H1 (cell line): ENCODE results near the gene WASF3.

ENCODE experiments used
- ATF3 ChIP-seq: IDR thresholded peaks from 2 replicates; pipeline ENCODE4 v1.6.1; 2011; ENCODE audit warnings: low read depth, mild to moderate bottlenecking, low read length; ENCODE audit not compliant: insufficient read depth
- BRCA1 ChIP-seq: IDR thresholded peaks from 2 replicates; pipeline ENCODE4 v1.6.1; 2012; ENCODE audit warnings: low read depth, low read length, improper control_type of control experiment
- CBX5 ChIP-seq: fragments of 300-800, 300-1000 bp; sonication (generic); IDR thresholded peaks from 2 replicates; pipeline ENCODE4 v1.7.1; 2016; ENCODE audit warnings: antibody characterized with exemption, low read length, low read depth
- CHD1 ChIP-seq: IDR thresholded peaks from 2 replicates; pipeline ENCODE4 v1.6.1; 2012; ENCODE audit warnings: low read depth, low read length, improper control_type of control experiment
- CTCF ChIP-seq, 3 experiments: IDR thresholded peaks; 1 replicate in 2 of 3; 2 replicates in 1 of 3; pipeline versions ENCODE4 v1.5.1 to v1.6.1; 2011; ENCODE audit warnings: low read length in 3 of 3, mild to moderate bottlenecking in 3 of 3, inconsistent platforms in 2 of 3, low read depth in 1 of 3, moderate library complexity in 1 of 3; ENCODE audit not compliant: insufficient read depth in 1 of 3; ENCODE audit errors: control extremely low read depth in 1 of 3
- EGR1 ChIP-seq: IDR thresholded peaks from 2 replicates; pipeline ENCODE4 v1.6.1; 2011; ENCODE audit warnings: low read depth, low read length, borderline replicate concordance
- GABPA ChIP-seq: IDR thresholded peaks from 2 replicates; pipeline ENCODE4 v1.6.1; 2011; ENCODE audit warnings: mild to moderate bottlenecking, low read length, moderate library complexity, borderline replicate concordance; ENCODE audit not compliant: insufficient read depth
- HDAC2 ChIP-seq, 2 experiments: fragments of 300-600 bp in 1 of 2; sonication (generic) in 1 of 2; IDR thresholded peaks; 2 replicates each; pipeline ENCODE4 v1.6.1; 2011 to 2012; ENCODE audit warnings: low read depth in 2 of 2, low read length in 2 of 2, mild to moderate bottlenecking in 2 of 2, moderate library complexity in 2 of 2, borderline replicate concordance in 1 of 2, inconsistent platforms in 1 of 2
- JUN ChIP-seq: IDR thresholded peaks from 2 replicates; pipeline ENCODE4 v1.6.1; 2011; ENCODE audit warnings: low read depth, mild to moderate bottlenecking, improper control_type of control experiment, low read length
- JUND ChIP-seq: IDR thresholded peaks from 2 replicates; pipeline ENCODE4 v1.6.1; 2011; ENCODE audit warnings: mild to moderate bottlenecking, improper control_type of control experiment, low read length
- KDM5A ChIP-seq: fragments of 200-600 bp; IDR thresholded peaks from 2 replicates; pipeline ENCODE4 v1.7.1; 2012; ENCODE audit warnings: mild to moderate bottlenecking, low read length, inconsistent platforms, mixed read lengths
- RAD21 ChIP-seq, 2 experiments: IDR thresholded peaks in 1 of 2; conservative IDR thresholded peaks in 1 of 2; 2 replicates each; pipeline ENCODE4 v1.6.1; 2011; ENCODE audit warnings: low read depth in 2 of 2, low read length in 2 of 2, improper control_type of control experiment in 1 of 2, inconsistent platforms in 1 of 2, mild to moderate bottlenecking in 1 of 2, moderate library complexity in 1 of 2
- SP1 ChIP-seq: IDR thresholded peaks from 2 replicates; pipeline ENCODE4 v1.6.1; 2011; ENCODE audit warnings: low read depth, low read length
- SRF ChIP-seq: IDR thresholded peaks from 2 replicates; pipeline ENCODE4 v1.6.1; 2011; ENCODE audit warnings: mild to moderate bottlenecking, low read depth, low read length, moderate library complexity

- TF ChIP-seq GABPA, result no peak
- no peak for TF ChIP-seq CHD1
- TF ChIP-seq JUND, result no peak
- TF ChIP-seq BRCA1, result no peak
- no peak for TF ChIP-seq EGR1
- no peak for TF ChIP-seq CTCF (IDR thresholded peaks at IDR 0.05; ENCODE audit: control extremely low read depth in 1 of 3, insufficient read depth in 1 of 3, low read depth in 1 of 3, low read length in 3 of 3)
- TF ChIP-seq JUN, result no peak
- TF ChIP-seq ATF3, result no peak
- no peak for TF ChIP-seq HDAC2 (IDR thresholded peaks at IDR 0.05; ENCODE audit: borderline replicate concordance in 1 of 2, low read depth in 2 of 2, low read length in 2 of 2)
- TF ChIP-seq RAD21 (IDR thresholded peaks at IDR 0.05 in 1 of 2, conservative IDR thresholded peaks at IDR 0.05 in 1 of 2; ENCODE audit: low read depth in 2 of 2, low read length in 2 of 2), result no peak
- no peak for TF ChIP-seq CBX5
- no peak for TF ChIP-seq SP1
- TF ChIP-seq SRF, result no peak
- TF ChIP-seq KDM5A, result no peak
Observed at GRCh38 chr13:26705536-26705935, 148.1 kb downstream of the WASF3 start.
